HG03039 (cell line): ENCODE results near the gene PTPRN2.
"Not testable (repeated sequence)": the region's sequence is repeated elsewhere in the genome, so short reads cannot be mapped to it uniquely, and the experiment has no call there.

Experiments used
- ATAC-seq: cut with Tn5 transposase; IDR thresholded peaks from one replicate; pipeline ENCODE4 v1.9.1; 2021; ENCODE audit warnings: mild to moderate bottlenecking, moderate library complexity; ENCODE audit not compliant: unreplicated experiment

The PTPRN2 gene

DNA sequence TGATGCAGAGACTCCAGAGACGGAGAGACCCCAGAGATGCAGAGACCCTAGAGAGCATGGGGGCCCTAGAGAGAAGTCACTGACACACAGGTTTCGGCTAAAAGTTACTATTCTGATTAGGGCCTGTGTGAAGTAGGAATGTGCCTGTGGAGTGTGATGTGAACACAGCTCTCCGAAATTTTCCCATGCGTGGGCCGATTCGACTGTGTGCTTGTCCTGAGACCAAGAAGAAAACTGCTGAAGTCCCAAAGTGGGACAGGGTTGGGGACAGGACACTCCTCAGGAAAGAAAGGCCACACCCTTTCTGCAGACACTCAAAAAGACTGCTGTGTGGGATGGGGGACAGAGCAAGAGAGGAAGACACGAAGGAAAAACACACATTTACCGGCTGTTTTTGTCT, 533.5 kb downstream of the PTPRN2 start:
- ATAC-seq, result no peak

DNA sequence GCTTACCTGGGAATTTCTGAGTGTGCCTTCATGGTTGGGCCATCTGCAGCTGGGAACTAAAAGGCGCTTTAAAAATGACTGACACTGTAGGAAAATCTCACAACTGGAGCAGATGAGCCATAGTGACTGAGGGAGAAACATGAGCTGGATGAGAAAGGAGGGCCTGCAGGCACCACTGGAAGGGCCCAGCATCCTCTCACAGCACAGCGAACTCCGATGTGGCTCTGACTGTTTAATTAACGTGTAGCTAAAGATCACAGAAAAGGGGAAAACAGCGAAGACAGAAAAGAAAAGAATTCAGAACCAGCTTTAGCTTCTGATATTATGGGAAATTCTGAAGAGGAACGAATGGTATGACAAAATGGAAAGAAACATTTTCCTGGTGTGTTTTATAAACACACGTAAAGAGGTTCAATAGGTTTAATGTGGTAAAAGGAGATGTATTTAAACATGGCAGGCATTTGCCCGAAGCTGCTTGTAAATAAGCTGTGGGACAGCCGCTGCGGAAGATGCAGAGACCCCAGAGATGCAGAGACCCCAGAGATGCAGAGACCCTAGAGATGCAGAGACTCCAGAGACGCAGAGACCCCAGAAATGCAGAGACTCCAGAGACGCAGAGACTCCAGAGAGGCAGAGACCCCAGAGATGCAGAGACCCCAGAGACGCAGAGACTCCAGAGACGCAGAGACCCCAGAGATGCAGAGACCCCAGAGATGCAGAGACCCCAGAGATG, 534.3 kb downstream of the PTPRN2 start:
- ATAC-seq, result no peak

DNA sequence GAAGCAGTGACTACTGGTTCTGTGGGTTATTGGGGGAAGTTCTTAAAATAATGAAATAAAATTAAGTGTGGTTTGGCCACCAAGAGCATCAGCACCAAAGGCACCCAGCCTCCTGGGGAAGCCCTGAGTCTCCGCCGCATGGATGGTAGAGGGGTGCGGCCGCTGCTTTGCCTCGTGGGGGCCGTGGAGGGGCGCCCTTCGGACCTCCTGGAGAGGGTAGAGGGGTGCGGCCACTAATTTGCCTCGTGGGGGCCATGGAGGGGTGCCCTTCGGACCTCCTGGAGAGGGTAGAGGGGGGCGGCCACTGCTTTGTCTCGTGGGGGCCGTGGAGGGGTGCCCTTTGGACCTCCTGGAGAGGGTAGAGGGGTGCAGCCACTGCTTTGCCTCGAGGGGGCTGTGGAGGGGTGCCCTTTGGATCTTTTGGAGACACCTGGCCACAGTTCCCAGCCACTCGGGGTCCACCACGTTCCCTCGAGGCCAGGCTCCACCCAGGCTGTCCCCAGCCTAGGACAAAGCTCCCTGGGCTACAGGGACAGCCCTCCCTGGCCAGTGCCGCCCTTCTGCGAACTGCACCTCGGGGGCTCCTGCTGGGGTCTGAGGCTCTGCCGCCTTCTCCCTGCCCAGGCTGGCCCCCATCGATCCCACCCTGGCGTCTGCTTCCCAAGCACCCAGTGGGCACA, 535.1 kb downstream of the PTPRN2 start:
- no peak for ATAC-seq

DNA sequence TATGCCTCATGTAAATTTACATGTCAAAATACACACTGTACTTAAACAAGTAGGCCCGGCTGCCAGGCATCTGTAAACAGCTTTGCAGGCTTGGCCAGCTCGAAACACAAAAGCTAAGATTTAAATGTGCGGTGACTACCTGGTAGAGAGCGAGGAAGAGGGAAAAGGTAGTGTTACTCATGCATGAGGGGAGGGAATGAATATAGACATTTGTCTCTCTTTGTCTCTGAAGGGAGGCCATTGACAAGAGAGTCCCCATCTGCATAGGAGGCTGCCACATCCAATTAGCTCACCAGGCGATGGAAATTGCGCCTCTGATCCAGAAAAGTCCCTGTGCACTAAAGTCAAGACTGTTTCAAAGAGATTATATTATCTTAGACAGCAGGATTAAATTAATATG, 535.8 kb downstream of the PTPRN2 start:
- no peak for ATAC-seq

DNA sequence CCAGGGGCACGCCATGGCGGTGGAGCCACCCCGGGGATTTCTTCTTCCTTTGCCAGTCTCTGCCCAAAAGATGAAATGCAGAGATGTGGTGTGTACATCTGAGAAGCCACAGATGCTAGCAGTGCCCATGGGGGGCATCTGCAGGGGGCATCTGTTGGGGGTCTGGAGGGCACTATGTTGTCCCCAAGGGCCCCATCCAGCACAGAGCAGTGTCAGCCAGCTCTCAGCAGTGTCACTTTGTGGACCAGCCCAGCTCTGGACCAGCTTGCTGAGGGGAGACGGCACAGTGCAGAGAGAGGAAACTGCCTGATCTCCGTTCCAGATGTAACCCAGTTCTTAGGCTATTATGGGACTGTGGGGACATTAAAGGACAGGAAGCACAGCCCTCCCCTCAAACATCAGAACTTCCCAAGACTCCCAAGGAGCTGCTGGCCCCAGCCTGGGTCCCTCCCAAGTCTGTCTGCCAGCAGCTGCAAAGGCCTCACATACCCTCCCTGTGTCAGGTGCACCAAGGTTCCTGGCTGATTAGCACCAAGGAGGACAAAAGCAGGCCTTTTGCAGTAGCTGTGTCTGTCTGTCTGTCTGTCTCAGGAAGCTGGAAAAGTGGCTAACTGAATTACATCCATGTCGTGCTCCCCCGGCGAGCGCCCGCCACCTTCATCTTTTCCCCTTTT, 536.5 kb downstream of the PTPRN2 start:
- ATAC-seq, result no peak

DNA sequence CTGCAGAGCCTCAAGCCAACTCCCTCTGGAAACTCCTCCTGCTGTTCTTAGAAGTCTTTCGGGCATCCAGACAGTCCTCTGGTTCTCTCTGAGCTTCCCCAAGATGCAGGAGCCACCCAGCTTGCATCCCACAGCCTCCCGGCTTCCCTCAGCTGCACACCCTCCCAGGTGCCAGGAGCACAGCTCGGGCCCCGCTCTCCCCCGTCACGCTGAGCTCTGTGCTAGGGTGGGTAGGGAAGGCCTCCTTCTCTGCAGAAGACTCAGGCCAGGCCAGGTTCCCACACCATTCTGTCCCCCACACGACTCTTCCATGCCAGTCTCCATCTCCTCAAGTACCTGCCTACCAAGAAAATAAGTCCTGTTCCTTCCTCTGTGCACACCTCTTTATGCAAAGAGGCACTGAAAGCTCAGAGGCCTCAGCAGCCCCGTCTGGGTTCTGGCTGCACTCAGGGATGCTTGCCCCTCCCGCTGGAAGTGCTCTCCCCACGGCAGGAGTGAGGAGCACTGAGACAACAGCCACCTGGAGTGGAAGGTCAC, 537.1 kb downstream of the PTPRN2 start:
- ATAC-seq, result no peak

DNA sequence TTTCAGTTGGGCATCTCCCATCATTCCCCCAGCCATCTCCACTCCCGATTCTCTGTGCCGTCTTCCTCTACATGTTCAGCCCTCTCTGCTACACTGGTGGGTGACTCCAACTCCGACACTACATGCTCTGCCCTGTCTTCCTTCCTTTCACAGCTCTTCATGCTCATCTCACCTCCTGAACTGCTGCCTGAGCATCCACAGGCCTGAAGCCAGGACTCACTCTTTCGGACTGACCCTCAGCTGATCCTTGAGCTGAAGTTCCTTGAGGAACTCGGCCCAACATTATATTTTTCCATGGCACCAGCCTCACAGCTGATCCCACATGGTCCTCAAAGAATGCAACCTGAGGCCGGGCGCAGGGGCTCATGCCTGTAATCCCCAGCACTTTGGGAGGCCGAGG, 538.4 kb downstream of the PTPRN2 start:
- no peak for ATAC-seq

DNA sequence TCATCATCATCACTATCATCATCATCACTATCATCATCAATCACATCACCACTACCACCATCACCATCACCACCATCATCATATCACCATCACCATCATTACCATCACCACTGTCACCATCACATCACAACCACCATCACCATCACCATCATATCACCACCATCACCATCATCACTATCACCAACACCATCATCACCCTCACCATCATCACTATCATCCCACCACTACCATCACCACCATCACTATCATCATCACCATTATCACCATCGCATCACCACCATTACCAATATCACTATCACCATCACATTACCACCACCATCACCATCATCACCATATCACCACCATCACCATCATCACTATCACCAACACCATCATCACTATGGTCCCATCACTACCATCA, 539.1 kb downstream of the PTPRN2 start:
- no peak for ATAC-seq

DNA sequence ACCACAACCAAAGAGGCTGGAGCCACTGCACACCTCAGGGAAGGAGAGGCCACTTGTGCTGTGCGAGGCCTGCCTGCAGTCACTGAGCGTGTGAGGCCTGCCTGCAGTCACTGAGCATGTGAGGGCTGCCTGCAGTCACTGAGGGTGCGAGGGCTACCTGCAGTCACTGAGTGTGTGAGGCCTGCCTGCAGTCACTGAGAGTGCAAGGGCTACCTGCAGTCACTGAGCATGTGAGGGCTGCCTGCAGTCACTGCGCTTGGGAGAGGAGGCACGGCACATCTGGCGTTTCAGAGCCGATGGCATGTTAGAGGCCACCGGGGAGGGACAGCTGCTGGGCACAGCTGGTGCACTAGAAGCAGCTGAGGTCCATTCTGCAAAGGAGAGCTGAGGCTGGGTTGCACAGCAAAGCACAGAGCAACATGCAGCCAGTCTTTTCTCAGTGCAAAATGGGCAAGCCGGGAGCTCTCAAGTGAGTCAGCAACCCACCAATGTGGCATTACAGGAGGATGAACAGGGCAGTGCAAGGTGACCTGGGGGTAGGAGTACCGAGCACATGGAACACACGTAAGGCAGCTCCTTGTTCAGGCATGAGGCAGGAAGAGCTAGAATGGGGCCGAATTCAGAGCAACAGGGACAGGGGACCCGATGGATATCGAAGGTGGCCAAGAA, 540.1 kb downstream of the PTPRN2 start:
- no peak for ATAC-seq

DNA sequence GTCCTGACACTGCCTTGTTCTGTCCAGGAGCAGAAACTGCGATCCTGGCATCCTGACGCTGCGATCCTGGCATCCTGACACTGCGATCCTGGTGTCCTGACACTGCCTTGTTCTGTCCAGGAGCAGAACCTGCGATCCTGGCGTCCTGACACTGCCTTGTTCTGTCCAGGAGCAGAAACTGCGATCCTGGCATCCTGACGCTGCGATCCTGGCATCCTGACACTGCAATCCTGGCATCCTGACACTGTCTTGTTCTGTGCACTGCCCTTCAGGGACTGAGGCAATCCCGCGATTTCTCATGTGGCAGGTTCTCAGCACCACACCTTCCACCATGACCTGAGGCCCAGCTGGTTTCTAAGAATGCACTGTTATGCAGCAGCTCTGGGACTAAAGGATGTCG, 541.4 kb downstream of the PTPRN2 start:
- not testable (repeated sequence) for ATAC-seq

DNA sequence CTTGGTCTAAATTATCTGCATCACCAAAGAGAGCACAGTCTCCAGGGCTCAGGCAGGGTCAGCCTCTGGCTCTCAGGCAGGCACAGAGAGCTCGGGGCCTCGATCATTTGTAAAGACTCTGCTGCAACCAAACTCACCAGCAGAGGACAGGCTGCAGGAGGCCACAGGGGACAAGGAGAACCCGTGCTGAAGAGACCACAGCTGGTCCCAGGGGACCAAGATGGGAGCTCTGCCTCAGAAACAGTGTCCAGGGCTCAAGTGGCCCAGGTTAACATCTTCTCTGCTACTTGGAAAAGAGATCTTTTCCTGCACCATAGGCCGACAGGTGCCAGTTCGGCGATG, 543.2 kb downstream of the PTPRN2 start:
- no peak for ATAC-seq

DNA sequence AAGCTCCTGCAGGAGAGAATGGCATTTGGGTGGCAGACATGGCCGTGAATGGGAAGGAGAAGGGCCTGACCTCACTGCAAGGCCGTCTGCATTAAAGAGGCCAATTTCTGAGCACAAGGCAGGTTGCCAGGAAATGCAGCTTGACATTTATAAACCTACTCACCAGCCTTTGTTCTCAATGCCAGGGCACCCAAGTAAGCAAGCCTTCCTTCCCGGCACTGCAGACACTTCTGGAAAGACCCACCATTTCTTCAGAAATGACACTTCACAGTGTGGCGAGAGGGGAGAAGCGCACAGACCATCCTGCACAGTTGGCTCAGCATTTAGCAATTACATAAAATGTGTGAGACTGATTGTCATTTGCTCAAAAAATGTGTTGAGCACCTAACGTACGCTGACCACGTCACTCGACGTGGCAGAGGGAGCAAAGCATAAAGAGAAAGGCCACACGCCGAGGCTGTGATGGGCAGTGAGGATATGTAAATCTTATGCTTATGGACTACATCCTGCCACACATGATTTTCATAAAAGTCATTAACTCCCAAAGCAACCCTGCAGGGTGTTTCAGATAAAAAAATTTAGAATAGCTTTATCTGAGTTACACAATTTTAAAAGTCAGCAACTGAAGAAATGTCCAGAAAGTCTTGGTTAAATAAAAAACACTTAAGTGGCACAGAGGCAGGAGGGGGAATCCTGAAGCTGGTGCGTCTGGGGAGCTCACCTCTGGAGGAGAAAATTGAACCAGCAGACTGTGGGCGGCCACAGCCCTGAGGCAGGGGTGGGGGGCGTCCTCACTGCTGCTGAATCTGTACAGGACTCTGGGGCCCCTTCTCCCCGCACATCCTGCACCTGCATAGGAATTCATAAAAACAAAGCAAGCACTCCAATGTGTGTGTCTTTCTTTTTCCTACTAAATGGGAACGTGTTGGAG, 543.8 kb downstream of the PTPRN2 start:
- ATAC-seq, result no peak

DNA sequence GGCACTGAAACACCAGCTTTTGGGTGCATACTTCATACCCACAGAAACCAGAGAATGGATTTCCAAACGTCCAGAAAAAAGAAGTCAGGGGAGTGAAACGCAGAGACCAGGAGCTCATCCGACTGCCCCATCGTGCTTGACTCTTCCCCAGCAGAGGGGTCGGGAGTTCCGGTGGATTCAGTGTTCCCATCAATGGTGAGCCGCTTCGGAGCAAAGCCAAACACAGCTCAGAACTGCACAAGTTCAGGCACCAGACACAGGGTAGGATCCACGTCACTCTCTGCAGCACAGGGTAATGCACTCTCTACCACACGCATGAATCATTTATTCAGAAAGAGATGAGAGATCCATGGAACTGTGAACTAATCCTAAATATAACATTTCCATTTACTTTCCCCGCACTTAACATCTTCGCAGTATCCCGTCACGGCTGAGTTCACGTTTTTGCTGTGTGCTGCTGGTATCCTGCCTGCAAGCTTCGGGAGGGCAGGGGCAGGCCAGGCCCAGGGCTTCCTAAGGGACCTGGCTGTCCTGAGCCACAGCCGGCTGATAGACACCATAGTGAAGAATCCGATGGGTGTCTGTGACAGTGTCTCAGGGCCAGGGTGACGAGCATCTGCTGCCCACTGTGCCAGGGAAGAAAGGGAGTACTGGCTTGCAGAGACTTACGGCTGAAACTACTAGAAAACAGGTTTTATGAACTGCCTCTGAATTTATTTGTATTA, 545.3 kb downstream of the PTPRN2 start:
- ATAC-seq, result no peak

DNA sequence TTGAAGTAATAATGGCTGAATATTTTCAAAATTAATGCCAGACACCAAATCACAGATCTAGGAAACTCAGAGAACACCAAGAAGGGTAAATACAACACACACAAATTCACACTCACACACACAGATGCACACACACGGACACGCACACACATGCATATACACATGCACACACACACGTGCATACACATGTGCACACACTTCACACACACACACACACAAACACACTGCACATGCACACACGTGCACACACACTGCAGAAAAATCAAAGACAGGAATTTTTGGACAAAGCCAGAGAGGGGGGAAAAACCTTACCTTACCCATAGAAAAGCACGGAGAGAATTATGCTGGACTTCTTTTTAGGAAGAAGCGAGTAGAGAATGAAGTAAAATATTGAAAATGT, 547.4 kb downstream of the PTPRN2 start:
- ATAC-seq, result no peak

DNA sequence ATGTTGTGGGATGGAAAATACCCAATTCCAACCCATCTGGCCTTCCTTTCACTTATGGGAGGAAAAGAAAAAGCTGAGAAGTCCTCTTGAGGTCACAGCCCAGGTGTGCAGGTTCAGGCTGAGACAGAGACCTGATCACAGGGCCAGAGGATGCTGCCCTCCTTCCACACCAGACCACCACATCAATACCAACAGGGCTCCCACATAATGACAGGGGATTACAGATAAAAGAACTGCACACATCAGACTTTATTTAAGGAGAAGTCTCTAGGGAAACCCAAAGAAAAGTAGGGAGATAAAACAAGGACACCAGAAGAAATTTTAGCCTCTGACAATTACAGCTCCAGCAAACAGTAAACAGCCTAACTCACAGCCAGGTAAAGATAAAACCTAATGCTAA, 548.4 kb downstream of the PTPRN2 start:
- no peak for ATAC-seq

DNA sequence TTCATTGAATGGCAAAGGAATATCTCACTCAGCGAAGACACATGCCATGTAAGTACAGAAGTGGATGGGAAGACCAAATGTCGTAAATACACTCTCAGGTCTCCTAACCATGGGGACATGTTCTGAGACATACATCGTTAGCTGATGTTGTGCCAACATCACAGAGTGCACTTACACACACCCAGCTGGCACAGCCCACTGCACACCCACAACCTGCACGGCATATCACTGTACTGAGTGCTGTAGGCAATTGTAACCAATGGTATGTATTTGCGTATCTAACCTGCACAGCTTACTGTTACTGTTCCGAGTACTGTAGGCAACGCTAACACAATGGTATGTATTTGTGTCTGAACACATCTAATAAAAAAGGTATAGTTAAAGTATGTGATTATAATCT, 550.4 kb downstream of the PTPRN2 start:
- ATAC-seq, result no peak

DNA sequence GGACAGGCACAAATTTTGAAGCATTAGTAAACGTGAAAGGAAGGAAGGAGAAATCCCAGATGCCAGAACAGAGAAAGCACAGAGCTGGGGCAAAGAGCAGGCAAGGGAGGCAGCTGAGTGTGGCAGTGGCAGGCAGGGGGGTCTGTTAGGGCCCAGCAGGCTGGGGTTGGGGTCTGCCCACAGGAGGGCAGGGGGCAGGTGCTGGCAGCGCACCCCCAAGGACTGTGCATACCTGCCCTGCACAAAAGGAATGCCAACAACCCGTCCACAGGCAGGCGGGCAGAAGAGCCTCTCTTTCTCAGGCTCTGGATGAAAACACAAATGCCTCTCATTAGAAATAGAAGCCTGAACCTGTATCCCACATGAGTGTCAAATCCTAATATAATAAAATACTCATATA, 552.3 kb downstream of the PTPRN2 start:
- ATAC-seq, result no peak

DNA sequence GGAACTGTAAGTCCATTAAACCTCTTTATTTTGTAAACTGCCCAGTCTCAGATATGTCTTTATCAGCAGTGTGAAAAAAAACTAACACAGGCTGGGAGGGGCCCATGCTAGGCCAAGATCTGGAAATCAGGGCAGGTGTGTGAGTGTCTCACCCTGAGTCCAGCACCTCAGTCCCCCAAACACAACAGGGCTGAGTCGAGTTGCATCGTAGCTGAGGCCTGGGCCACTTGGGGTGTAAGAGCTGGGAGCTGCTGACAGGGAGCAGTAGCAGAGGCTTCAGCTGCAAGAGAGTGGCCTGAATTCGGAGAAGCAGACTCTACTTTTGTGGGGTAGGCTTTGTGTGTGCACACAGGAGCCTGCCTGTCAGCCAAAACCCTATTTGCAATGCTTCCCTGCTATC, 553.1 kb downstream of the PTPRN2 start:
- no peak for ATAC-seq

DNA sequence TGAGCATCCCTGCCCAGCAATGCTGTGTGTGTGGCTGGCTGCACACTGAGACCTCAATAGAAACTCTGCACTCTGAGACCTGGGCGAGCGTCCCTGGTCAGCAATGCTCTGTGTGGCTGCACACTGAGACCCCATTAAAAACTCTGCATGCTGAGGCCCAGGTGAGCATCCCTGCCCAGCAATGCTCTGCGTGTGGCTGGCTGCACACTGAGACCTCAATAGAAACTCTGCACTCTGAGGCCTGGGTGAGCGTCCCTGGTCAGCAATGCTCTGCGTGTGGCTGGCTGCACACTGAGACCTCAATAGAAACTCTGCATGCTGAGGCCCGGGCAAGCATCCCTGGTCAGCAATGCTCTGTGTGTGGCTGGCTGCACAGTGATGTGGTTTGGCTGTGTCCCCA, 553.7 kb downstream of the PTPRN2 start:
- not testable (repeated sequence) for ATAC-seq

DNA sequence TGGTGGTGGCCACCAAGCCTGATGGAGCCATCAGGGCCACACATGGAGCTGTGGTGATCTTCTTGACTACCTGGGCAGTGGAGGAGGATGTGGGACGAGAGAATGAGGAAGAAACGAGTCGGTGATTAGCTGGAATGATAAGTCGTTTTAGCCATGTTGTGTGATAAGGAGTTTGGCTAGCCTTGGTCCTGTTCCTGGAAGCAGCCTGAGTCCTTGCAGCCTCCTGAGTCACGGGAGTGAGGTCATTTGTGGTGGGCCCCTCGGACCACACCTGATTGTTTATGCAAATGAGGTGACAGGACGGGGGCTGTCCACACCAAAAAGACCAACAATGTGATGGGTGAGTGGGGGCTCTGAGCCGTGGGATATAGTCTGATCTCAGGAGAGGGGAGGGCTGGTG, 554.4 kb downstream of the PTPRN2 start:
- ATAC-seq, result no peak
